DND-41 (cell line): ENCODE data around the gene PRG2.

ENCODE experiments used
- ATAC-seq: fragments of 200-7000 bp; cut with Tn5 transposase; 3 replicates; pipeline ENCODE4 v1.9.1; 2021; ENCODE audit warnings: low read depth; ENCODE audit not compliant: insufficient read depth
- DNase-seq: peaks from one replicate; pipeline ENCODE4 v3.0.0-alpha.2; 2020
- H2AFZ ChIP-seq: 2 replicates; pipeline ENCODE4 v1.6.0; 2012; ENCODE audit warnings: low read depth, low read length
- H3K27ac ChIP-seq: 2 replicates; pipeline ENCODE4 v1.5.1; 2012; ENCODE audit warnings: low read length, inconsistent platforms
- H3K27me3 ChIP-seq: fragments of 200-600 bp; sonication (generic); 2 replicates; pipeline ENCODE4 v1.6.0; 2012; ENCODE audit warnings: low read length, mild to moderate bottlenecking, inconsistent platforms; ENCODE audit not compliant: insufficient read depth, poor library complexity
- H3K36me3 ChIP-seq: 2 replicates; pipeline ENCODE4 v1.5.1; 2012; ENCODE audit warnings: low read length, inconsistent platforms; ENCODE audit not compliant: insufficient read depth
- H3K4me1 ChIP-seq: 2 replicates; pipeline ENCODE4 v1.5.1; 2012; ENCODE audit warnings: mild to moderate bottlenecking, low read length; ENCODE audit not compliant: insufficient read depth
- H3K4me2 ChIP-seq: 2 replicates; pipeline ENCODE4 v1.6.0; 2012; ENCODE audit warnings: mild to moderate bottlenecking, moderate library complexity, low read length, inconsistent platforms; ENCODE audit not compliant: insufficient read depth
- H3K4me3 ChIP-seq, 2 experiments: fragments of 200-600 bp in 1 of 2; shearing (Covaris generic) in 1 of 2; 2 replicates each; pipeline ENCODE4 v1.5.1; 2012 to 2016; ENCODE audit warnings: inconsistent platforms in 2 of 2, low read length in 2 of 2, mild to moderate bottlenecking in 2 of 2, low read depth in 1 of 2, moderate library complexity in 1 of 2
- H3K79me2 ChIP-seq: 2 replicates; pipeline ENCODE4 v1.6.0; 2012; ENCODE audit warnings: low read length, inconsistent platforms; ENCODE audit not compliant: insufficient read depth
- H3K9ac ChIP-seq: 2 replicates; pipeline ENCODE4 v1.6.0; 2012; ENCODE audit warnings: low read depth, mild to moderate bottlenecking, inconsistent platforms, low read length, moderate library complexity
- H3K9me3 ChIP-seq: 2 replicates; pipeline ENCODE4 v1.5.1; 2012; ENCODE audit warnings: low read length, moderate library complexity, mild to moderate bottlenecking, inconsistent platforms; ENCODE audit not compliant: insufficient read depth, severe bottlenecking
- H4K20me1 ChIP-seq: 2 replicates; pipeline ENCODE4 v1.6.0; 2012; ENCODE audit warnings: low read length; ENCODE audit not compliant: insufficient read depth
- EZH2 ChIP-seq: IDR thresholded peaks from 3 replicates; pipeline ENCODE4 v1.6.1; 2012; ENCODE audit warnings: borderline replicate concordance, low read depth, mild to moderate bottlenecking, moderate library complexity, low read length, inconsistent platforms; ENCODE audit not compliant: severe bottlenecking
- TF ChIP-seq, protein P1 (sequence below): IDR thresholded peaks from 2 replicates; pipeline ENCODE4 v1.5.1; 2012; ENCODE audit warnings: borderline replicate concordance, low read length, moderate library complexity, mild to moderate bottlenecking; ENCODE audit not compliant: poor library complexity, severe bottlenecking; ENCODE audit errors: extremely low read depth

Gene PRG2

DNA sequence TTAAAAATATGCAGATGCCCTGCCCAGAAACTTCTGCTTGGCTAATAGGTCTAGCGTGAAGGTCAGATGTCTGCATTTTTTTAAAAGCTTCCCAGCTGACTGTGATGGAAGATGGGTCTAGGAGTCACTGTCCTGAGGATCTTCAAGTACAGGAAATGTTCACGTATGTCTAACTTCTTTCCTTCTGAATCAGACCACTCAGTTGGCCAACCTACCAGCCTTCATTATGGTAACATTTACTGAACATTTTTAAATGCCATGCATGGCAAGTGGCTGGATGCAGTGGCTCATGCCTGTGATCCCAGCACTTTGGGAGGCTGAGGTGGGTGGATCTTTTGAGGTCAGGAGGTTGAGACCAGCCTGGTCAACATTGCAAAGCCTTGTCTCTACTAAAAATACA is 1.1 kb upstream of the PRG2 start:
- ATAC-seq: no peak
- H3K4me3 ChIP-seq: no peak overlapping the region
- no peaks in the 10 kb centered on the region for H3K36me3 ChIP-seq
- H3K9ac ChIP-seq: no peak overlapping the region
- H3K4me2 ChIP-seq: no peak overlapping the region
- TF ChIP-seq EZH2: no peak
- TF ChIP-seq, protein P1, sequence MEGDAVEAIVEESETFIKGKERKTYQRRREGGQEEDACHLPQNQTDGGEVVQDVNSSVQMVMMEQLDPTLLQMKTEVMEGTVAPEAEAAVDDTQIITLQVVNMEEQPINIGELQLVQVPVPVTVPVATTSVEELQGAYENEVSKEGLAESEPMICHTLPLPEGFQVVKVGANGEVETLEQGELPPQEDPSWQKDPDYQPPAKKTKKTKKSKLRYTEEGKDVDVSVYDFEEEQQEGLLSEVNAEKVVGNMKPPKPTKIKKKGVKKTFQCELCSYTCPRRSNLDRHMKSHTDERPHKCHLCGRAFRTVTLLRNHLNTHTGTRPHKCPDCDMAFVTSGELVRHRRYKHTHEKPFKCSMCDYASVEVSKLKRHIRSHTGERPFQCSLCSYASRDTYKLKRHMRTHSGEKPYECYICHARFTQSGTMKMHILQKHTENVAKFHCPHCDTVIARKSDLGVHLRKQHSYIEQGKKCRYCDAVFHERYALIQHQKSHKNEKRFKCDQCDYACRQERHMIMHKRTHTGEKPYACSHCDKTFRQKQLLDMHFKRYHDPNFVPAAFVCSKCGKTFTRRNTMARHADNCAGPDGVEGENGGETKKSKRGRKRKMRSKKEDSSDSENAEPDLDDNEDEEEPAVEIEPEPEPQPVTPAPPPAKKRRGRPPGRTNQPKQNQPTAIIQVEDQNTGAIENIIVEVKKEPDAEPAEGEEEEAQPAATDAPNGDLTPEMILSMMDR: no peak
- no peak for DNase-seq
- H3K79me2 ChIP-seq: no peaks in the 10 kb centered on the region
- no peaks in the 10 kb centered on the region for H3K27me3 ChIP-seq
- no peak overlapping the region for H2AFZ ChIP-seq
- H3K27ac ChIP-seq: no peak overlapping the region
- no peaks in the 10 kb centered on the region for H3K4me1 ChIP-seq
- H4K20me1 ChIP-seq: no peaks in the 10 kb centered on the region
- no peaks in the 10 kb centered on the region for H3K9me3 ChIP-seq

DNA sequence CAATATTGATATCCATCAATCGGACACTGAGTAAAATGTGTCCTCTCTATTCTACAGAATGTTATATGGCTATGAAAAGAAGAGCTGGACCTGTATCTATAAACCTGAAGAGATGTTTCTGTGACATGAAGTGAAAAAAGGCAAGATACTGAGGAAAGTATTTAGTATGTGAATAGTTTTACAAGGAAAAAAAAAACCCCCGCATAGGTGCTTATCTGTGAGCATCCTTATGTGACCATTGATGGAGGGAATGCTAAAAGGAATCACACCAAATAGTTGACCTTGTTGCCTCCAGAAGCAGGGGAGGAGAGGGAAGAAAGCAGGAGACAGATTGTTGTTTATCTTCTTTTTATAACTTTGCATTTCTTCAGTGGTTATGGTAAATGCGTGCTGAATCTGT is 661 bp upstream of the PRG2 start:
- TF ChIP-seq, protein P1: no peak
- TF ChIP-seq EZH2: no peak
- Histone ChIP-seq H3K79me2 (no peaks in the 10 kb centered on the region), H2AFZ (no peak overlapping the region), H3K9me3 (no peaks in the 10 kb centered on the region), H3K27ac (no peak overlapping the region), H3K36me3 (no peaks in the 10 kb centered on the region), H3K4me2 (no peak overlapping the region), H3K4me3 (no peak overlapping the region), H3K4me1 (no peaks in the 10 kb centered on the region), H4K20me1 (no peaks in the 10 kb centered on the region), H3K27me3 (no peaks in the 10 kb centered on the region), H3K9ac (no peak overlapping the region)
- ATAC-seq: no peak
- DNase-seq: no peak

- no peaks in the 10 kb centered on the region for H3K9me3 ChIP-seq
- no peaks in the 10 kb centered on the region for H3K36me3 ChIP-seq
- peaks cover 3% of the 10 kb centered on the region for H3K27me3 ChIP-seq
- TF ChIP-seq EZH2: no peak
- TF ChIP-seq, protein P1: peak; percentile 20
- ATAC-seq: no peak; the same call in 2 of the 3 replicates
- H2AFZ ChIP-seq: no peak overlapping the region
- no peak for DNase-seq
- H3K9ac ChIP-seq: no peak overlapping the region
- H3K4me1 ChIP-seq: no peaks in the 10 kb centered on the region
- no peak overlapping the region for H3K4me2 ChIP-seq
- no peak overlapping the region for H3K4me3 ChIP-seq
- H3K27ac ChIP-seq: no peak overlapping the region
- H3K79me2 ChIP-seq: no peaks in the 10 kb centered on the region
- no peaks in the 10 kb centered on the region for H4K20me1 ChIP-seq
Measured at GRCh38 chr11:57387289-57388030, 3.0 kb downstream of the PRG2 start.
